GM12891 (cell line): ENCODE results near the gene UQCRQ.

Experiments
- PAX5 ChIP-seq: IDR thresholded peaks from 2 replicates; pipeline ENCODE4 v1.6.1; 2011; ENCODE audit warnings: low read length, moderate library complexity, mild to moderate bottlenecking; ENCODE audit not compliant: insufficient read depth, severe bottlenecking
- POLR2A ChIP-seq: IDR thresholded peaks from 2 replicates; pipeline ENCODE4 v1.6.1; 2011; ENCODE audit warnings: low read depth, low read length, control low read depth
- POLR2AphosphoS5 ChIP-seq: IDR thresholded peaks from 2 replicates; pipeline ENCODE4 v1.6.1; 2011; ENCODE audit warnings: low read depth, low read length, control low read depth
- POU2F2 ChIP-seq: IDR thresholded peaks from 2 replicates; pipeline ENCODE4 v1.6.1; 2011; ENCODE audit warnings: low read depth, mild to moderate bottlenecking, control low read depth, low read length, moderate library complexity

- TF ChIP-seq POLR2AphosphoS5: no peak
- no peak for TF ChIP-seq POLR2A
- TF ChIP-seq POU2F2: no peak
- no peak for TF ChIP-seq PAX5
Observed at GRCh38 chr5:132907161-132907560, 40.7 kb downstream of the UQCRQ start.
